GM18909 (cell line): Measurements from ENCODE around the gene PNLDC1.
"Not testable (repeated sequence)": the region's sequence is repeated elsewhere in the genome, so short reads cannot be mapped to it uniquely, and the experiment has no call there.

Experiments used
- ATAC-seq: cut with Tn5 transposase; IDR thresholded peaks from one replicate; pipeline ENCODE4 v1.9.1; 2021; ENCODE audit warnings: mild to moderate bottlenecking; ENCODE audit not compliant: unreplicated experiment, poor library complexity

PNLDC1 gene

GRCh38 chr6:159817951-159818739 is 18.1 kb downstream of the PNLDC1 start:
- ATAC-seq, result no peak

DNA sequence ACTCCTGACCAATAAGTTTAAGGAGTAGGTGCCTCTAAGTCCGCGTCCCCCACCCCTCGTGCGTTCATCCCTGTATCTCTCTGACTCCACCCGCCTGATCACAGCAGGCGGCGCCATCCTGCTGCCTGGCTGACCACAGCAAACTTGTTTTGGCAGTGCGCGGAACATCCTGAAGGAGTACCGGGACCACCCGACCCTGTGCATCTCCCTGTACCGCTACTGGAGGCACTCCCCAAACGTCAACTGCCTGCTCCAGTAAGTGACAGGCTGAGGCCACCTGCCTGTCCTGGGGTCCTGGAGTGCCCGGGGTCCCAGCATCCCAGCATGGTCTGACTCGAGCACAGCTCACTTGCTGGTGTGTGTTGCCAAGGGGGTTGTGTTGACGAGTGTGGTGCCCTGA is 19.0 kb downstream of the PNLDC1 start:
- no peak for ATAC-seq

DNA sequence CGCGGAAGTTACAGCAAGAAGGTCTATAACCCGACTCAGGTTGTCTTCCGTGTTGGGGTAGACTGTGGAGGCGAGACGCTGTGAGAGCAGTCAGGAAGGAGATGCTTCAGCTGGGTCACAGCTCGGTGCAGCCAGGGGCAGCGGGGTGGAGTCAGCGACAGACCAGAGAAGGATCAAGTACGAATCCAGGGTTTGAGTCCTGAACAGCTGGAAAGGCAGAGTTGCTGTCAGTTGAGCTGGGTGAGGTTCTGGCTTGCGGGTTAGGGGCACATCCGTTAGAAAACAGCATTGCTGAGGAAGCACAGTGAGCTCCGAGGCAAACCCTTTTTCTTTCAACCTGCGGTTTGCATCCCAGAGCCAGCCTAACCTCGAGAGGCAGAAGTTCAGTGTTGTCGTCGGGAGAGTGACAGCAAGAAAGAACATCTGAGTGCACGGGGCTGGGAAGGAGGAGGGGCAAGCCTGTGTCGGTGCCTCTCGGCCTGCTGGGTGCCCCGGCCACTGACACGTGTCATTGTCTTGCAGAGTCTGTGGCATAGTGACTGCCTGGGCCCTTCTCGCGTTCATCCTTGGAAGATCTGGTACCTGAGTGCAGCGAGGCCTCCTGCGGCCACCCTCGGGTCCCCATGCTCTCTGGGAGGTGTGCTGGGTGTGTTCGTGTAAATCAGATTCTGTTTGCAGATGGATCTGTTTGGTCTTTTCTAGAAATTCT is 20.0 kb downstream of the PNLDC1 start:
- ATAC-seq, result peak; percentile 63

DNA sequence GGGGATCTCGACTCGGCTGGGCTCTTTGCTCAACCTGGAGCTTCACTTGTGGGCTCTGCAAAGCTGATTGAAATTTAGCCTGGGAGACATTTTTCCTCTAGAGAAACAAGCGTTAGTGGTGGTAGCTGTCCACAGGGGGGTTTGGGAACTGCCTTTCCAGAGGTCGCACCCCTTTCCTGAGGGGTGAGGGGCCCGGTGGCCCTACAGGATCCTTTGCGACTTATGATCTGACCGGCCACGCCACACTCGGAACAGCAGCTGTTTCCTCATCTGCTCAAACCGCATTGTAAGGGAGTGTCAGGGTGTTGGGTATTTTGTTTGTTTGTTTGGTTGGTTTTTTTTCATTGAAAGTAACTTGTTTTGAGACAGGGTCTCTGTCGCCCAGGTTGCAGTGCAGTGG is 21.0 kb downstream of the PNLDC1 start:
- no peak for ATAC-seq

GRCh38 chr6:159821726-159822125 is 21.6 kb downstream of the PNLDC1 start:
- no peak for ATAC-seq

DNA sequence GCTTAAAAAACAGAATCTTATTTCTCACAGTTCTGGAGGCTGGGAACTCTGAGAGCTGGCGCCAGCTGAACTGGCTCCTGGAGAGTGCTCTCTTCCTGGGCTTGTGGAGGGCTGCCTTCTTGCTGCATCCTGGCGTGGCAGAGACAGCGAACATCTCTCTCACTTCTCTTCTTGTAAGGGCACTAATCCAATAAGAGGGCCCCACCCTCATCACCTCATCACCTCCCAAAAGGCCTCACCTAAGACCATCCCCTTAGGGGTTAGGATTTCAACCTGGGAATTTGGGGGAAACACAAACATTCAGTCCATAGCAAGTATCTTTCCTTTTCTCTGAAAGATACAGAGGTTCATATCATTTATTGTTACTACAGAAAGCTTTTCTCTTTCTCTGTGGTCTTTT is 23.9 kb downstream of the PNLDC1 start:
- no peak for ATAC-seq

DNA sequence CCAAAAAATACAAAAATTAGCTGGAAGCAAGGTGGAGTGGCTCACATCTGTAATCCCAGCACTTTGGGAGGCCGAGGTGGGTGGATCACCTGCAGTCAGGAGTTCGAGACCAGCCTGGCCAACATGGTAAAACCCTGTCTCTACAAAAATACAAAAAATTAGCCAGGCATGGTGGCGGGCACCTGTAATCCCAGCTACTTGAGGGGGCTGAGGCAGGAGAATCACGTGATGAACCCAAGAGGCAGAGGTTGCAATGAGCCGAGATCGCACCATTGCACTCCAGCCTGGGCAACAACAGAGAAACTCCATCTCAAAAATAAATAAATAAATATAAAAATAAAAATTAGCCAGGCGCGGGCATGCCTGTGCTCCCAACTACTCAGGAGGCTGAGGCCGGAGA is 24.6 kb downstream of the PNLDC1 start:
- ATAC-seq, result not testable (repeated sequence)

- no peak for ATAC-seq
These were observed 25.9 kb downstream of the PNLDC1 start for GRCh38 chr6:159826004-159826403.

DNA sequence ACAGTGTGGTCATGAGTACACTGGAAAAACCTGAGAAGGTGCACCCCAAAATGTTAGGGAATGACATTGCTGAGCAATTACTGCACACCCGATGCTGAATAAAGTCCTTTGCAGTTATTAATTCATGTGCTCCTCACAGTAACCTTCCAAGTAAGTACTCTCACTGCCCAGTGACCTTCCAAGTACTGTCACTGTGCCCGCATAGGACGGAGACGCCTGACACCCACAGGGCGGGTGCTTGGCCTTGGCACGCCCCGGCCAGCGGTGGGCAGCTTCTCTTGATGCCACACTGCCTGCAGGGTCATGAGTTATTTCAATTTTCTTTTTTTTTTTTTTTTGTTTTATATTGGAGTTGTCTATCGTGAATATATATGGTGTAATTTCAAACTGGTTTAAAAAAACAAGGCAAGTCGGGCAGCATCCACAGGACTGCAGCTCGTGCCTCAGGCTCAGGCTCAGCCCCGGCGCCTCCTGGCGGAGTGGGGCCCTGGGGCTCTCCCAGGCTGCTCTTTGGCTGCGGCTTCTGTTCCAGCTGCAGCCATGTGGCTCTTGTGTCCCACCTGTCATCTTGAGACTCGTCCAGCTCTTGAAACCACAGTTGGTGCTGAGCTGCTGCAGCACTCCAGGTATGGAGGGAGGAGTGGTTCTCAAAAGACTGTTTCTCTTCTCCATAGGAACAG is 27.0 kb downstream of the PNLDC1 start:
- ATAC-seq, result no peak

DNA sequence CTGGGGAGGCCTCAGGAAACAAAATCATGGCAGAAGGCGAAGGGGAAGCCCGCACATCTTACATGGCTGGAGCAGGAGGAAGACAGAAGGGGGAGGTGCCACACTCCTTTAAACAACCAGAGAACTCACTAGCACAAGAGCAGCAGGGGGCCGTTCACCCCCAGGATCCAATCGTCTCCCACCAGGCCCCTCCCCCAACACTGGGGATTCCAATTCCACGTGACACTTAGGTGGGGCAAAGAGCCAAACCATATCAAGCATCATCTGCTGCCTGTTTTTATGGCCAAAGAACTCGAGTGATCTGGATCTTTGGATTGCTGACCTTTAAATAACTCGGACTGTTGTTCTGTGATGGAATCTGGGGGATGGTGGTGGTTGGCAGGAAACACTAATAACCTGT is 28.0 kb downstream of the PNLDC1 start:
- no peak for ATAC-seq

- peak; percentile 70 for ATAC-seq
These were observed 29.4 kb downstream of the PNLDC1 start for GRCh38 chr6:159829526-159829925.

- ATAC-seq, result no peak
These were observed 30.7 kb downstream of the PNLDC1 start for GRCh38 chr6:159830501-159831372.

GRCh38 chr6:159831373-159831679 is 31.2 kb downstream of the PNLDC1 start:
- no peak for ATAC-seq

GRCh38 chr6:159832946-159833345 is 32.9 kb downstream of the PNLDC1 start:
- ATAC-seq, result no peak

DNA sequence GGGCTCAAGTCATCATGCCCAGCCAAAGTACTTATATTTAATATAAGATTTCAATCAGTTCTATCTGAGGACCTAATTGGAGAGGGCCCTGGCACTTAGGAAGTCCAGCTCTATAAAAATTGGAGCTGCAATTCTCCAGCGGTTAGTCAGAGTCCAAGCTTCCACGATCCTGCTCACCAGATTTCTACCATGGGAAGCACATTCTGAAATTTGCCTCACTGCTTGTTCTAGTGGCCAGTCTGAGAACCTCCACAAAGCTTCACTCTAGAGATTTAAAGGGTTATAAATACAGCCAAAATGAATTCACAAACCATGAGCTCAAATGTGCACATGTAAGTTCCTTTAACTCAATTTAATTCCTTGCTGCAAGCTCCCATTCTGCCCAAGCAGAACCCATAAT is 33.5 kb downstream of the PNLDC1 start:
- ATAC-seq, result no peak

DNA sequence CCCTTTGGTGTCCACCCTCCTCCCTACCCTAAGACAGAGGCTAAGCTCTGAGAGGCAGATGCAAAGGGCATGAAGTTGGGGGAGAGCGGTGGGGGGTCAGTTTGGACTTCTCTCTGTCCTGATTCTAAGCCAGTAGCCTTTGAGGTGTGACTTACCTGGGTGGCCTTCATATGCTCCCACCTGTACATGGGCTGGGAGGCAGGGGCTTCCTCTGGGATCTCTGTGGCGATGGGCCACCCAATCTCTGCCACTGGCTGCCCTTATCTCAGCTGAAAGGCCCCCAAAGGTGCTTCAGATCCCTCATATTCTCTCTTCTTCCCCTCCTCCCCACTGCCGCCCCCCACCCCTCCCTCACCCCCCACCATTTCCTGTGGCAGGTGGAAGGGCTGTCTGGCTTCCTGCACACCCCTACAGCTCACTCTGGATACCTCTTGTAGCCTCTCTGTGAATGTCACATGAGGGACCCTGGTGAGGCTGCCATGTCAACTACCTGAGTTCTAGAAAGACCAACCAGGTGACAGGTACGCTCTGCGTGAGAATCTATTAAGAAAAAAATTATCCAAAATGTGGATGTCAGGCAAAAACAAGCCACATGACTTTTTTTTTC is 34.0 kb downstream of the PNLDC1 start:
- ATAC-seq, result no peak

DNA sequence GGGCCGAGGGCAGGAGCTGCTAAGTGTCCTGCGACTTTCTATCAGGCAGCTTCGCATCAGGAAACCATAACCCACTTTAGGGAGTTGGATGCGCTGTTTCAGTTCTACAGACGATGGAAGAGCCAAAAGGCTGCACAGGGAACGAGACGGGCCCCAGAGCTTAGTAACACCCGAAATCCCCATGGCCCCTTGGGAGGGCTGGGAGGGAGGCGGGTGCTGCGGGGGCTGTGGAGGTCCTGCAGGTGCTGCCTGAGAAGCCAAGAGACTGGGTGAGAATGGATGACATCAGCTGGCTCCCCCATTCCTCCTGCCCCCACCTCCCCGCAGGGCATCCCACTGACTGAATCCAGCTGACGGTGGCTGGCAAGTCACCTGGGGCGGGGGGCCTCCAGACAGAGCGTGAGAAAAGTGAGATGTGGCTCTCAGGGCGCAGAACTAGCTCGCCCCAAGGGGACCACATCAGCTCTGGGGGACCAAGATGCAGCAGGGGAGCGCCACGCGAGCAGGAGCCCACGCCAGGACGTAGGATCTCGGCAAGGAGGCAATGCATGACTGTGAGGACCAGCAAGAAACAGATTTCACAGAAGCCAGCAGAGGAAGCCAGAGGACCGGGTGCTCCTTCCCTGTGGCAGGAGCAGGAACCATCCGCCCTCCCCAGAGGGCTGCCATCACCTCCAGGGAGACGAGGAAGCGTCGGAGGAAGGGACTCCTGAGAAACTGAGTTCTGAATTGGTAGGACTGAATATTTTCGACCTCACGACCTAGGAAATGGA is 36.8 kb downstream of the PNLDC1 start:
- ATAC-seq, result no peak

DNA sequence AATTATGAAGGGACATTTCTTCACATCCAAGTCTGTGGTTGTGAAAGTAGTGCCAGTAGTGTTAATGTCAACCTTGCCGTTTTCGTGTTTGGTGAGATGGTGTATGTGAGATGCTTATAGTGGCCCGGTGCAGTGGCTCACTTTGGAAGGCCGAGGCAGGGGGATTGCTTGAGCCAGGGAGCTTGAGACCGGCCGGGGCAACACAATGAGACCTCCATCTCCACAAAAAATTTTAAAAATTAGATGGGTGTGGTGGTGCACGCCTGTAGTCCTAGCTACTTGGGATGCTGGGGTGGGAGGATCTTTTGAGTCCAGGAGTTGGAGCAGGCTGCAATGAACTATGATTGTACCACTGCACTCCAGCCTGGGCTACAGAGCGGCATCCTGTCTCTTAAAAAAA is 37.4 kb downstream of the PNLDC1 start:
- no peak for ATAC-seq

DNA sequence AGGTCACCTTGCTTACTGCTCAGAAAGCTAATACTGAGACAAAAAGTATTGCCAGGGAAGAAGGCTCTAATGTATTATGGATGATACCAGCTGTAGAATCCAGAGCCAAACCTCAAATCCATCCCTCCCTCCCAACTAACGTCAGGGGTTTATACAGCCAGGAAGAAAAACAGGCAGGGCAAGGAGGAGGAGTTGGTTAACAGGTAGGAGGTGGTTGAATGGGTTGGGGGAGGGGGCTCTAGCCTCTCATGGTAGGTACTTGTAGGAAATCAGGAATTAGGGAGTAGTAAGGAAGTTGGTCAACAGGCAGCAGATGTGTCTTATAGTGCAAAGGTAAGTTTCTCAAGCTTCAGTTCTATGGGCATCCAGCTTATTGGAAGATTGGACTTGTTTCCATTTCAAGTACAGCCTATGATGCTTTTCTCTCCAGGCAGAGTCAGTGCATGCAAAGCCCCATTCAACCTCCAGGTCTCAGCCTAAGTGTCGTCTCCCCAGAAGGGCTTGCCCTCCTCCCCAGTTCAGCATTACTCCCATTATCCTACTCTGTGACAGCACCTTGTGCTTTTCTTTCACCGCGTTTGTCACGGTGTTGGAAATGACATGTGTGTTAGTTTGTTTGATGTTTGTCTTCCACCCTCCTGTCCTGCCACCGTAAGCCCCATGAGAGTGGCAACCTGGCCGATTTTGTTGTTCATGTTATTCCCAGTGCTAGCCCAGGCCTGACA is 38.1 kb downstream of the PNLDC1 start:
- ATAC-seq, result no peak
